Activated T-cell treated with anti-CD3 and anti-CD28 coated beads, Interleukin-2, amount 50 U/mL, for 24 hours (primary cell): ENCODE data around the gene NKD1.

Experiments used
- DNase-seq: peaks from one replicate; pipeline ENCODE4 v3.0.0-alpha.2; 2020
- H3K27ac Mint-ChIP-seq: 2 replicates; pipeline ENCODE4 v1.8.0; 2020; ENCODE audit warnings: mild to moderate bottlenecking, mixed read lengths
- H3K27me3 Mint-ChIP-seq: 2 replicates; pipeline ENCODE4 v1.8.0; 2020; ENCODE audit warnings: mixed read lengths
- H3K36me3 Mint-ChIP-seq: 2 replicates; pipeline ENCODE4 v1.8.0; 2020; ENCODE audit warnings: low read depth, mixed read lengths
- H3K4me1 Mint-ChIP-seq: 2 replicates; pipeline ENCODE4 v1.8.0; 2020; ENCODE audit warnings: low read depth, mixed read lengths
- H3K4me3 Mint-ChIP-seq: 2 replicates; pipeline ENCODE4 v1.8.0; 2020; ENCODE audit warnings: mild to moderate bottlenecking, moderate library complexity, mixed read lengths
- H3K9me3 Mint-ChIP-seq: 2 replicates; pipeline ENCODE4 v1.8.0; 2020; ENCODE audit warnings: mixed read lengths

NKD1 gene

GRCh38 chr16:50631249-50631984, 83.2 kb downstream of the NKD1 start:
- Mint-ChIP-seq H3K4me1 (peaks cover 17% of the 10 kb centered on the region), H3K36me3 (no peaks in the 10 kb centered on the region), H3K27me3 (no peaks in the 10 kb centered on the region), H3K27ac (no peak overlapping the region), H3K4me3 (no peak overlapping the region), H3K9me3 (no peaks in the 10 kb centered on the region)
- DNase-seq, result no peak

- H3K27ac Mint-ChIP-seq, result no peak overlapping the region
- no peak for DNase-seq
- no peak overlapping the region for H3K4me3 Mint-ChIP-seq
- H3K4me1 Mint-ChIP-seq, result peaks cover 11% of the 10 kb centered on the region
- no peaks in the 10 kb centered on the region for H3K27me3 Mint-ChIP-seq
- H3K9me3 Mint-ChIP-seq, result no peaks in the 10 kb centered on the region
- no peaks in the 10 kb centered on the region for H3K36me3 Mint-ChIP-seq
Measured at GRCh38 chr16:50631985-50632576, 83.9 kb downstream of the NKD1 start.

GRCh38 chr16:50632927-50633800, 85.0 kb downstream of the NKD1 start:
- no peak overlapping the region for H3K4me3 Mint-ChIP-seq
- no peaks in the 10 kb centered on the region for H3K36me3 Mint-ChIP-seq
- peaks cover 4% of the 10 kb centered on the region for H3K4me1 Mint-ChIP-seq
- H3K27ac Mint-ChIP-seq, result no peak overlapping the region
- no peaks in the 10 kb centered on the region for H3K9me3 Mint-ChIP-seq
- H3K27me3 Mint-ChIP-seq, result no peaks in the 10 kb centered on the region
- DNase-seq, result no peak

- H3K27ac Mint-ChIP-seq, result no peak overlapping the region
- no peaks in the 10 kb centered on the region for H3K27me3 Mint-ChIP-seq
- H3K4me3 Mint-ChIP-seq, result no peak overlapping the region
- H3K4me1 Mint-ChIP-seq, result peaks cover 4% of the 10 kb centered on the region
- H3K9me3 Mint-ChIP-seq, result no peaks in the 10 kb centered on the region
- no peak for DNase-seq
- H3K36me3 Mint-ChIP-seq, result no peaks in the 10 kb centered on the region
Measured at GRCh38 chr16:50634090-50634489, 85.9 kb downstream of the NKD1 start.

GRCh38 chr16:50634947-50635346, 86.8 kb downstream of the NKD1 start:
- Mint-ChIP-seq H3K27ac (no peak overlapping the region), H3K36me3 (no peaks in the 10 kb centered on the region), H3K9me3 (no peaks in the 10 kb centered on the region), H3K27me3 (no peaks in the 10 kb centered on the region), H3K4me3 (no peak overlapping the region), H3K4me1 (peaks cover 4% of the 10 kb centered on the region)
- DNase-seq, result no peak

GRCh38 chr16:50635505-50636392, 87.6 kb downstream of the NKD1 start:
- peak; percentile 52 for DNase-seq
- no peak overlapping the region for H3K4me3 Mint-ChIP-seq
- H3K27ac Mint-ChIP-seq, result peak overlapping the region; percentile 34

GRCh38 chr16:50636753-50637374, 88.7 kb downstream of the NKD1 start:
- H3K27ac Mint-ChIP-seq, result no peak overlapping the region
- no peaks in the 10 kb centered on the region for H3K27me3 Mint-ChIP-seq
- H3K9me3 Mint-ChIP-seq, result no peaks in the 10 kb centered on the region
- H3K4me1 Mint-ChIP-seq, result peaks cover 4% of the 10 kb centered on the region
- no peak overlapping the region for H3K4me3 Mint-ChIP-seq
- no peak for DNase-seq
- no peaks in the 10 kb centered on the region for H3K36me3 Mint-ChIP-seq

More at GRCh38 chr16:50635505-50636392, 87.6 kb downstream of the NKD1 start:
- no peaks in the 10 kb centered on the region for H3K9me3 Mint-ChIP-seq
- H3K36me3 Mint-ChIP-seq, result no peaks in the 10 kb centered on the region
- H3K4me1 Mint-ChIP-seq, result peaks cover 4% of the 10 kb centered on the region
- no peaks in the 10 kb centered on the region for H3K27me3 Mint-ChIP-seq

- Mint-ChIP-seq H3K27ac (no peak overlapping the region), H3K27me3 (no peaks in the 10 kb centered on the region), H3K4me1 (peaks cover 7% of the 10 kb centered on the region), H3K4me3 (no peak overlapping the region), H3K36me3 (no peaks in the 10 kb centered on the region), H3K9me3 (no peaks in the 10 kb centered on the region)
- DNase-seq, result no peak
Measured at GRCh38 chr16:50637716-50638602, 89.8 kb downstream of the NKD1 start.

- no peaks in the 10 kb centered on the region for H3K9me3 Mint-ChIP-seq
- DNase-seq, result no peak
- no peak overlapping the region for H3K4me3 Mint-ChIP-seq
- H3K36me3 Mint-ChIP-seq, result no peaks in the 10 kb centered on the region
- no peaks in the 10 kb centered on the region for H3K27me3 Mint-ChIP-seq
- H3K27ac Mint-ChIP-seq, result no peak overlapping the region
- H3K4me1 Mint-ChIP-seq, result peaks cover 7% of the 10 kb centered on the region
Measured at GRCh38 chr16:50638816-50639670, 90.8 kb downstream of the NKD1 start.

GRCh38 chr16:50640391-50640790, 92.2 kb downstream of the NKD1 start:
- Mint-ChIP-seq H3K36me3 (no peaks in the 10 kb centered on the region), H3K4me1 (peaks cover 11% of the 10 kb centered on the region), H3K27ac (no peak overlapping the region), H3K27me3 (no peaks in the 10 kb centered on the region), H3K4me3 (no peak overlapping the region), H3K9me3 (no peaks in the 10 kb centered on the region)
- DNase-seq, result no peak

- Mint-ChIP-seq H3K4me1 (peaks cover 7% of the 10 kb centered on the region), H3K4me3 (no peak overlapping the region), H3K27ac (no peak overlapping the region), H3K9me3 (no peaks in the 10 kb centered on the region), H3K36me3 (no peaks in the 10 kb centered on the region), H3K27me3 (no peaks in the 10 kb centered on the region)
- DNase-seq, result no peak
Measured at GRCh38 chr16:50640919-50641817, 93.0 kb downstream of the NKD1 start.

- H3K27ac Mint-ChIP-seq, result no peak overlapping the region
- no peak overlapping the region for H3K4me3 Mint-ChIP-seq
- peaks cover 7% of the 10 kb centered on the region for H3K4me1 Mint-ChIP-seq
- no peaks in the 10 kb centered on the region for H3K27me3 Mint-ChIP-seq
- no peak for DNase-seq
- no peaks in the 10 kb centered on the region for H3K9me3 Mint-ChIP-seq
- H3K36me3 Mint-ChIP-seq, result no peaks in the 10 kb centered on the region
Measured at GRCh38 chr16:50641818-50642187, 93.6 kb downstream of the NKD1 start.
